ENCODE results near the gene MFAP4.

The MFAP4 gene

GRCh38 chr17:19404264-19404663 lies 17.3 kb upstream of the MFAP4 start:
- Histone ChIP-seq H3K27me3 (ENCODE audit: control insufficient read depth in 1 of 2, insufficient read depth in 1 of 2, low read length in 2 of 2) (no peaks in the 10 kb centered on the region), H2AFZ (ENCODE audit: low read depth, low read length) (no peak overlapping the region), H3K79me1 (replicated peaks; ENCODE audit: low read length, poor library complexity, severe bottlenecking) (no peaks in the 10 kb centered on the region), H2BK5ac (ENCODE audit: low read depth, low read length, poor library complexity, severe bottlenecking) (no peak overlapping the region), H2BK12ac (ENCODE audit: low read length in 2 of 2) (no peak overlapping the region), H4K91ac (ENCODE audit: low read length) (no peak overlapping the region), H3K9me3 (ENCODE audit: control insufficient read depth, low read length) (no peaks in the 10 kb centered on the region), H3K23ac (ENCODE audit: low read length in 2 of 2) (no peak overlapping the region), H3K36me3 (ENCODE audit: control insufficient read depth in 1 of 2, insufficient read depth in 2 of 2, low read depth in 1 of 2, low read length in 2 of 2) (no peaks in the 10 kb centered on the region), H4K8ac (ENCODE audit: low read length) (no peak overlapping the region), H3K4ac (ENCODE audit: low read depth in 1 of 2, low read length in 2 of 2) (no peak overlapping the region), H3K4me3 (ENCODE audit: insufficient read depth in 1 of 2, low read depth in 1 of 2, low read length in 2 of 2) (no peak overlapping the region), H3K14ac (ENCODE audit: low read length in 2 of 2) (no peak overlapping the region), H2BK15ac (ENCODE audit: low read depth, poor library complexity, severe bottlenecking) (no peak overlapping the region), H3K18ac (ENCODE audit: low read depth in 1 of 2, low read length in 2 of 2) (no peak overlapping the region), H2BK120ac (ENCODE audit: low read depth, low read length) (no peak overlapping the region), H2AK5ac (ENCODE audit: low read length, severe bottlenecking) (no peak overlapping the region), H3K4me2 (ENCODE audit: low read length, poor library complexity, severe bottlenecking) (no peak overlapping the region), H3K4me1 (ENCODE audit: control insufficient read depth, insufficient read depth, low read depth, low read length) (peaks cover 3% of the 10 kb centered on the region), H3K9ac (ENCODE audit: low read length) (no peak overlapping the region), H3K27ac (ENCODE audit: low read length, poor library complexity, severe bottlenecking) (no peak overlapping the region)
- 91% methylated on average over 1 of the region's 1 CpG for WGBS
- no peak for DNase-seq

GRCh38 chr17:19403021-19403420 lies 16.0 kb upstream of the MFAP4 start:
- H4K91ac ChIP-seq (ENCODE audit: low read length), result peak overlapping the region; percentile 45
- H3K23ac ChIP-seq (ENCODE audit: low read length in 2 of 2), result no peak overlapping the region
- no peak overlapping the region for H2AK5ac ChIP-seq (ENCODE audit: low read length, severe bottlenecking)
- H2BK12ac ChIP-seq (ENCODE audit: low read length in 2 of 2), result peak overlapping the region; percentile 0 to 41
- H2BK15ac ChIP-seq (ENCODE audit: low read depth, poor library complexity, severe bottlenecking), result peak overlapping the region; percentile 74
- H3K4me1 ChIP-seq (ENCODE audit: control insufficient read depth, insufficient read depth, low read depth, low read length), result peaks cover 2% of the 10 kb centered on the region
- no peak overlapping the region for H3K9ac ChIP-seq (ENCODE audit: low read length)
- H3K18ac ChIP-seq (ENCODE audit: low read depth in 1 of 2, low read length in 2 of 2), result no peak overlapping the region
- H3K9me3 ChIP-seq (ENCODE audit: control insufficient read depth, low read length), result no peaks in the 10 kb centered on the region
- H3K27me3 ChIP-seq (ENCODE audit: control insufficient read depth in 1 of 2, insufficient read depth in 1 of 2, low read length in 2 of 2), result no peaks in the 10 kb centered on the region
- peak overlapping the region in 1 of 2 experiments; percentile 70 for H3K4ac ChIP-seq (ENCODE audit: low read depth in 1 of 2, low read length in 2 of 2)
- DNase-seq, result no peak
- no peak overlapping the region for H2BK120ac ChIP-seq (ENCODE audit: low read depth, low read length)
- no peaks in the 10 kb centered on the region for H3K36me3 ChIP-seq (ENCODE audit: control insufficient read depth in 1 of 2, insufficient read depth in 2 of 2, low read depth in 1 of 2, low read length in 2 of 2)
- H3K79me1 ChIP-seq (replicated peaks; ENCODE audit: low read length, poor library complexity, severe bottlenecking), result no peaks in the 10 kb centered on the region
- H3K14ac ChIP-seq (ENCODE audit: low read length in 2 of 2), result no peak overlapping the region
- H2BK5ac ChIP-seq (ENCODE audit: low read depth, low read length, poor library complexity, severe bottlenecking), result no peak overlapping the region
- H2AFZ ChIP-seq (ENCODE audit: low read depth, low read length), result no peak overlapping the region
- H3K4me2 ChIP-seq (ENCODE audit: low read length, poor library complexity, severe bottlenecking), result no peak overlapping the region
- 86% methylated on average over 4 of the region's 4 CpGs for WGBS
- no peak overlapping the region for H3K4me3 ChIP-seq (ENCODE audit: insufficient read depth in 1 of 2, low read depth in 1 of 2, low read length in 2 of 2)
- H4K8ac ChIP-seq (ENCODE audit: low read length), result peak overlapping the region; percentile 39
- no peak overlapping the region for H3K27ac ChIP-seq (ENCODE audit: low read length, poor library complexity, severe bottlenecking)

GRCh38 chr17:19402171-19402570 lies 15.2 kb upstream of the MFAP4 start:
- H3K9ac ChIP-seq (ENCODE audit: low read length), result no peak overlapping the region
- H2BK15ac ChIP-seq (ENCODE audit: low read depth, poor library complexity, severe bottlenecking), result no peak overlapping the region
- H3K4ac ChIP-seq (ENCODE audit: low read depth in 1 of 2, low read length in 2 of 2), result no peak overlapping the region
- no peak overlapping the region for H3K23ac ChIP-seq (ENCODE audit: low read length in 2 of 2)
- WGBS, result 94% methylated on average over 1 of the region's 1 CpG
- no peaks in the 10 kb centered on the region for H3K9me3 ChIP-seq (ENCODE audit: control insufficient read depth, low read length)
- H2AK5ac ChIP-seq (ENCODE audit: low read length, severe bottlenecking), result no peak overlapping the region
- H4K8ac ChIP-seq (ENCODE audit: low read length), result no peak overlapping the region
- no peaks in the 10 kb centered on the region for H3K27me3 ChIP-seq (ENCODE audit: control insufficient read depth in 1 of 2, insufficient read depth in 1 of 2, low read length in 2 of 2)
- no peak for DNase-seq
- H3K79me1 ChIP-seq (replicated peaks; ENCODE audit: low read length, poor library complexity, severe bottlenecking), result no peaks in the 10 kb centered on the region
- H3K4me2 ChIP-seq (ENCODE audit: low read length, poor library complexity, severe bottlenecking), result no peak overlapping the region
- H3K14ac ChIP-seq (ENCODE audit: low read length in 2 of 2), result no peak overlapping the region
- no peak overlapping the region for H2BK120ac ChIP-seq (ENCODE audit: low read depth, low read length)
- H3K36me3 ChIP-seq (ENCODE audit: control insufficient read depth in 1 of 2, insufficient read depth in 2 of 2, low read depth in 1 of 2, low read length in 2 of 2), result no peaks in the 10 kb centered on the region
- no peak overlapping the region for H4K91ac ChIP-seq (ENCODE audit: low read length)
- H3K27ac ChIP-seq (ENCODE audit: low read length, poor library complexity, severe bottlenecking), result no peak overlapping the region
- H2BK12ac ChIP-seq (ENCODE audit: low read length in 2 of 2), result peak overlapping the region in 1 of 2 experiments; percentile 34
- peaks cover 2% of the 10 kb centered on the region for H3K4me1 ChIP-seq (ENCODE audit: control insufficient read depth, insufficient read depth, low read depth, low read length)
- H2AFZ ChIP-seq (ENCODE audit: low read depth, low read length), result no peak overlapping the region
- no peak overlapping the region for H3K4me3 ChIP-seq (ENCODE audit: insufficient read depth in 1 of 2, low read depth in 1 of 2, low read length in 2 of 2)
- H2BK5ac ChIP-seq (ENCODE audit: low read depth, low read length, poor library complexity, severe bottlenecking), result no peak overlapping the region
- H3K18ac ChIP-seq (ENCODE audit: low read depth in 1 of 2, low read length in 2 of 2), result no peak overlapping the region

GRCh38 chr17:19401321-19402010 lies 14.5 kb upstream of the MFAP4 start:
- H2BK5ac ChIP-seq (ENCODE audit: low read depth, low read length, poor library complexity, severe bottlenecking), result no peak overlapping the region
- no peak overlapping the region for H3K27ac ChIP-seq (ENCODE audit: low read length, poor library complexity, severe bottlenecking)
- H3K4me3 ChIP-seq (ENCODE audit: insufficient read depth in 1 of 2, low read depth in 1 of 2, low read length in 2 of 2), result no peak overlapping the region
- 87% methylated on average over 8 of the region's 8 CpGs for WGBS
- H3K9ac ChIP-seq (ENCODE audit: low read length), result no peak overlapping the region
- no peak overlapping the region for H3K23ac ChIP-seq (ENCODE audit: low read length in 2 of 2)
- no peak overlapping the region for H2BK120ac ChIP-seq (ENCODE audit: low read depth, low read length)
- H2BK15ac ChIP-seq (ENCODE audit: low read depth, poor library complexity, severe bottlenecking), result peak overlapping the region; percentile 75
- H2BK12ac ChIP-seq (ENCODE audit: low read length in 2 of 2), result peak overlapping the region in 1 of 2 experiments; percentile 7
- H3K4ac ChIP-seq (ENCODE audit: low read depth in 1 of 2, low read length in 2 of 2), result no peak overlapping the region
- no peaks in the 10 kb centered on the region for H3K79me1 ChIP-seq (replicated peaks; ENCODE audit: low read length, poor library complexity, severe bottlenecking)
- H3K14ac ChIP-seq (ENCODE audit: low read length in 2 of 2), result peak overlapping the region in 1 of 2 experiments; percentile 1
- H3K4me2 ChIP-seq (ENCODE audit: low read length, poor library complexity, severe bottlenecking), result no peak overlapping the region
- H2AK5ac ChIP-seq (ENCODE audit: low read length, severe bottlenecking), result no peak overlapping the region
- no peaks in the 10 kb centered on the region for H3K9me3 ChIP-seq (ENCODE audit: control insufficient read depth, low read length)
- H3K27me3 ChIP-seq (ENCODE audit: control insufficient read depth in 1 of 2, insufficient read depth in 1 of 2, low read length in 2 of 2), result no peaks in the 10 kb centered on the region
- H3K4me1 ChIP-seq (ENCODE audit: control insufficient read depth, insufficient read depth, low read depth, low read length), result peaks cover 2% of the 10 kb centered on the region
- H2AFZ ChIP-seq (ENCODE audit: low read depth, low read length), result no peak overlapping the region
- no peaks in the 10 kb centered on the region for H3K36me3 ChIP-seq (ENCODE audit: control insufficient read depth in 1 of 2, insufficient read depth in 2 of 2, low read depth in 1 of 2, low read length in 2 of 2)
- DNase-seq, result no peak
- H4K91ac ChIP-seq (ENCODE audit: low read length), result peak overlapping the region; percentile 5
- peak overlapping the region in 1 of 2 experiments; percentile 67 for H3K18ac ChIP-seq (ENCODE audit: low read depth in 1 of 2, low read length in 2 of 2)
- H4K8ac ChIP-seq (ENCODE audit: low read length), result peak overlapping the region; percentile 24

Data from mesenchymal stem cell (in vitro differentiated cells and primary cell).